HG03439 (cell line): ENCODE data around the gene TOMM70.
"Not testable (repeated sequence)": the region's sequence is repeated elsewhere in the genome, so short reads cannot be mapped to it uniquely, and the experiment has no call there.

ENCODE experiments used
- ATAC-seq: cut with Tn5 transposase; IDR thresholded peaks from one replicate; pipeline ENCODE4 v1.9.1; 2021; ENCODE audit warnings: mild to moderate bottlenecking, moderate library complexity; ENCODE audit not compliant: unreplicated experiment

The TOMM70 gene

GRCh38 chr3:100329800-100330489 lies 70.9 kb downstream of the TOMM70 start:
- no peak for ATAC-seq

- not testable (repeated sequence) for ATAC-seq
Measured at GRCh38 chr3:100327377-100327776, 73.5 kb downstream of the TOMM70 start.

GRCh38 chr3:100325827-100326226 lies 75.1 kb downstream of the TOMM70 start:
- no peak for ATAC-seq

GRCh38 chr3:100324044-100324443 lies 76.8 kb downstream of the TOMM70 start:
- ATAC-seq = no peak

- ATAC-seq = no peak
Measured at GRCh38 chr3:100319951-100320350, 80.9 kb downstream of the TOMM70 start.

- ATAC-seq = no peak
Measured at GRCh38 chr3:100317912-100318311, 83.0 kb downstream of the TOMM70 start.

- ATAC-seq = peak; percentile 71
Measured at GRCh38 chr3:100316641-100317069, 84.2 kb downstream of the TOMM70 start.
